Epithelial cell of prostate (primary cell): ENCODE results near the gene NKX1-1.
"Not testable (repeated sequence)": the region's sequence is repeated elsewhere in the genome, so short reads cannot be mapped to it uniquely, and the experiment has no call there.

Source experiments
- DNase-seq: peaks from one replicate; pipeline ENCODE4 v3.0.0-alpha.2; 2011; ENCODE audit warnings: low read depth, low spot score
- H3K27ac ChIP-seq: fragments of 450-650 bp; 2 replicates; pipeline ENCODE4 v1.5.1; 2017; ENCODE audit warnings: mild to moderate bottlenecking

The NKX1-1 gene

DNA sequence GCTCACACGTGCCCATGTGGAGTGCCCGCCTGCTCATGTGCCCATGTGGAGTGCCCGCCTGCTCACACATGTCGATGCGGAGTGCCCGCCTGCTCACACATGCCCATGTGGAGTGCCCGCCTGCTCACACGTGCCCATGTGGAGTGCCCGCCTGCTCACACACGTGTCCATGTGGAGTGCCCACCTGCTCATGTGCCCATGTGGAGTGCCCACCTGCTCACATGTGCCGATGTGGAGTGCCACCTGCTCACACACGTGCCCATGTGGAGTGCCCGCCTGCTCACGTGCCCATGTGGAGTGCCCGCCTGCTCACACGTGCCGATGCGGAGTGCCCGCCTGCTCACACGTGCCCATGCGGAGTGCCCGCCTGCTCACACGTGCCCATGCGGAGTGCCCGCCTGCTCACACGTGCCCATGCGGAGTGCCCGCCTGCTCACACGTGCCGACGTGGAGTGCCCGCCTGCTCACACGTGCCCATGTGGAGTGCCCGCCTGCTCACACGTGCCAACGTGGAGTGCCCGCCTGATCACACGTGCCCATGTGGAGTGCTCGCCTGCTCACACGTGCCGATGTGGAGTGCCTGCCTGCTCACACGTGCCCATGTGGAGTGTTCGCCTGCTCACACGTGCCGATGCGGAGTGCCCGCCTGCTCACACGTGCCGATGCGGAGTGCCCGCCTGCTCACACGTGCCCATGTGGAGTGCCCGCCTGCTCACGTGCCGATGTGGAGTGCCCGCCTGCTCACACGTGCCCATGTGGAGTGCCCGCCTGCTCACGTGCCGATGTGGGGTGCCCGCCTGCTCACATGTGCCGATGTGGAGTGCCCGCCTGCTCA, 11.5 kb downstream of the NKX1-1 start:
- not testable (repeated sequence) for H3K27ac ChIP-seq, DNase-seq

DNA sequence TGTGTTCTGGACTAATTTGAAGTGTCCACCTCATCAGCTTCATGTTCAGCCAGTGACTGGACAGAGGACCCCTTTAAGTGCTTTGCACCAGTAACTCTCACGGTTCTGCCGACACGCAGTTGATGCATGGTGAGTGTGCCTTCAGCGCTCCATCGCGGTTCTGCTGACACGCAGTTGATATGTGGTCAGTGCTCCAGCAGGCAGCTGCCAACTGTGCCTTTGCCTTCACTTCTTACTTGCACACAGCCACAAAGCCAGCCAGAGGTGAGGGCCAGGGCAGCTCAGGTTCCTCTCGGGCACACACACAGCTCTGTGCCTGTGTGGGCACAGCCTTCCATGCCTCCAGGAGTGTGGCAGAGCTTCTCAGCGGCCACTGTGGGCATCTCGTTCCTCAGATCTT, 12.4 kb downstream of the NKX1-1 start:
- H3K27ac ChIP-seq, result no peak overlapping the region
- DNase-seq, result no peak

DNA sequence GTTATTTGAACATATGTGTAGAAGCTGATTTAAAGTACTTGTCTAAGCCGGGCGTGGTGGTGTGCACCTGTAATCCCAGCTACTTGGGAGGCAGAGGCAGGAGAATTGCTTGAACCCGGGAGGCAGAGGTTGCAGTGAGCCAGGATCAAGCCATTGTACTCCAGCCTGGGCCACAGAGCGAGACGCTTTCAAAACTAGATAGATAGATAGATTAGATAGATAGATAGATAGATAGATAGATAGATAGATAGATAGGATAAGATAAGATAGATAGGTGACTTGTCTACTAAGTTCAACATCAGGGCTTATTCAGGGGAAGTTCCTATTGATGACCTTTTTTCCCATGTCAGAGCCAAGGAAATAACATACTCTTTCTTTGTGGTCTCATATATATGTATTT, 12.9 kb downstream of the NKX1-1 start:
- not testable (repeated sequence) for DNase-seq, H3K27ac ChIP-seq

GRCh38 chr4:1385373-1386340, 20.6 kb downstream of the NKX1-1 start:
- DNase-seq, result no peak
- H3K27ac ChIP-seq, result no peak overlapping the region

DNA sequence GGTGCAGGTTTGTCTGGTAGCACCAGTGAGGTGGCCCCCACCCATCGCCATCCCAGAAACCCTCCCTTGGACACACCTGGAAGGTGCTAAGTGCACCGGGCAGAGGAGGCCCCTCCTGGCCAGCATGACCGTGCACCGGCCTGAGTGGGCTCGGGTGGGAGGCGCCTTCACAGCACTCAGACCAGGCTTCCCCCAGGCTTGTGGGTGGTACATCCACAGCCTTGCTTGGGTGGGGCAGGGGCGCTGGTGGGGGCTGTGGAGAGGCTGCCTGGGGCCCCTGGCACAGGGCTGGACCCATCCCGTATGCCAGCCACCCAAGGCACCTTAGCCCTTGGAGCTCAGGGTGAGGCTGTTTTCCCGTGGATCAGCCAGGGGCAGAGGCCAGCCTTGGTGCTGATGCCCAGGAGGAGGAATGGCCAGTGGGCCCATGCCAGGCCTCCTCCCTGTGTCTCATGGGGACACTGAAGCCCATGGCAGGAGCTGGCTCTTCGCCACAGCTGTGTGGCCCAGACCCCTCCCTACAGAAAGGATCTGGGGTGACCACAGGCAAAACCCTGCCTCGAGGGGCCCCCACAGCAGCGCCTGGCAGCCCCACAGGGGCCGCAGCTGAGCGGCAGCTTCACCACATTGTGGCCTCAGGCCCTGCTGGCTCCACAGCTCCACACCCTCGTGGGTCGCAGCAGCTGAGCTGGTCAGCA, 21.4 kb downstream of the NKX1-1 start:
- no peak overlapping the region for H3K27ac ChIP-seq
- no peak for DNase-seq

DNA sequence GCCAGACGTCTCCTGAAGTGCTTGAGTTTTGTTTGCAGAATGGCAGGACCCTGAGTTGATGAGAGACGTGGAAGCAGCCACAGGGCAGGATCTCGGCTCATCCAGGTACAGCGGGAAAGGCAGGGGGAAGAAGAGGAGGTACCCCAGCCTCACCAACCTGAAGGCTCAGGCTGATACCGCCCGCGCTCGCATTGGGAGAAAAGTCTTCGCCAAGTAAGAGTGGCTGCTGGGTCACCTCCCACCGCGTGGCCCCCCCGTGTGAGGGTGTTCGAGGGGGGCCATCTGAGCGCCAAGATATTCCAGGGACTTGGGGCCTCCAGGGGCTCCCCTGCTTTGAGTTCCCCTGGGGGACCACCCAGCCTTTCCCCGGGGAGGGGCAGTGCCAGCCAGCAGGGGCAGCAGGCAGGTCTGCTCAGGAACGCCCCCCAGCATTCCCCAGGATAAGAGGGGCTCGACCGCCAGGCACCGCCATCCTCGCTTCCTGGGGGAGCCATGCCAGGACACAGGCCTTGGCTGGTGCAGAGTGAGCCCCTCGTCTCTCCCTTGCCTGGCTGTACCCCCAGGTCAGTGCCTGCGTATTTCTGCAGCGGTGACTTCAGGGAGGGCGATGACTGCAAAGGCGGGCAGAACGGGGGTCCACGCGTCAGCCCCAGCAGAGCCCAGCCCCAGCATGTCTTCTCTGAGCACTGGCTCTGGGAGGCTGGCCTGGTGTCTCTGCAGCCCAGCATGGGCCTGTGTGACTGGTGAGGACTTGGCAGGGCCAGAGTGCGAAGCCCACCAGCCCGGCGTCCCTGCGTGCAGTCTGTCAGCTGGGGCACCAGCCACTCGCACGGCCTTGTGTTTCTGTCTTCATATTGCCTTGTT, 22.3 kb downstream of the NKX1-1 start:
- DNase-seq, result no peak
- no peak overlapping the region for H3K27ac ChIP-seq

DNA sequence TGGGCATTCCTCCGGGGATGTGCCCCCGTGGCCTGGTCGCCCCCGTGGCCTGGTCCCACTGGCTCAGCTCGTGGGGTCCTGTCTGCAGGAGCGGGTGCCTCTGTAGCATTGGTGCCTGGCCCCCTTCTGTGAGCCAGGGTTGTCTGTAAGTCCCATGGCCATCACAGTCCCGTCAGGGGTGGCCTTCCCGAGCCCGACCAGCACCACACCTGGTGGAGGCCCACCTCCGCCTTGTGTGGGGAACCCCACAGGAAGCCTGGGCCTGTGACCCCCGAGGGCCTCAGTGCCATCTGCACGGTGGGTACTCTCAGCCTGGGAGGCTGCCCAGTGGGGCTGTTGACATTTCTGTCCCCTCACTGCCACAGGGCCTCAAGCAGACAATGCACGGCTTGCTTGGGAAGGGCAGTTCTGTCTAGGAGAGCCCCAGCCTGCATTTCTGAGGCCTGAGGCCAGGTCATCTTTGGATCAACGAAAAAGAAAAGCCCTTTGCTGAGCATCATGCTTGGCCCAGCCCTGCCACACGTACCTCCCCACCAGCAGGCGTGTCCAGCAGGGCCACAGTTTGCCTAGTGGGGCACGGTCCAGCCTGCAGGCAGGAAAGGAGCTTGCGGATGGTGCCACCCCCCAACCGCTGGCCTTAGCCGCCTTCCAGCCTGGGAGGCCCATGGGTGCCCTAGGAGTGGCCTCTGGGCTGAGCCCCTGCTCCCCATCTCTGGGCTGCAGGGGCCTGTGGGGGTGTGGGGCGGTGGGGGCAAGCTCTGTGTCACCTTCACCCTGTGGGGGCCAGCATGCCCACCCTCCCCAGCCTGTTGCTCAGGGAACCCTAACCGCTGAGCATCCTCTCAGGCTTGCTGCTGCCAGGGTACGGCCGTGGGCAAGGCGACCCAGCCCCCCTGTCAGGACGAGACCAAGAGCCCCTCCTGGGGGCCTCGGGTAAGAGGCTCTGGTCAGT, 23.2 kb downstream of the NKX1-1 start:
- DNase-seq, result no peak
- H3K27ac ChIP-seq, result no peak overlapping the region

GRCh38 chr4:1381944-1382541, 24.2 kb downstream of the NKX1-1 start:
- no peak overlapping the region for H3K27ac ChIP-seq
- DNase-seq, result no peak

GRCh38 chr4:1381181-1381621, 25.0 kb downstream of the NKX1-1 start:
- no peak for DNase-seq
- no peak overlapping the region for H3K27ac ChIP-seq

- DNase-seq, result no peak
- no peak overlapping the region for H3K27ac ChIP-seq
These were observed 25.7 kb downstream of the NKX1-1 start for GRCh38 chr4:1380368-1381151.

GRCh38 chr4:1379801-1380331, 26.4 kb downstream of the NKX1-1 start:
- no peak overlapping the region for H3K27ac ChIP-seq
- DNase-seq, result no peak

DNA sequence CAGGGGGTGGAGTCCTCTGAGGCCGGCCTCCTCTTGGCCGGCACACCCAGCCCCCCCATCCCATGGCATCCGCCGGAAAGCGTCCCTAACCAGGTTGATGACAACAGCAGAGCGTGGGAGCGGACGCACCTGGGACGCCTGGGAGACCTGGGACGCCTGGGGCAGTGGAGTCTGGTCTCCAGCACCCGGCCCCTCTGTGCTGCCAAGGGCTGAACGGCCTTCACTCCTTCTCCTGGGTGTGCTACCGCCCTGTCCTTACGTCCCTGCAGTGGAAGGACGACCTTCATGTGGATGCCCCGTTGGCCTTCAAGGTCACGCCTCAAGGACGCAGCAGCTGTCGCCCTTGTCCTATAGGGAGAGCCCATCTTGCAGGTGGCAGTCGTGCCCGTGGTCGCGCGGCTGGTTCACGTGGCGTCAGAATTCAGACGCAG, 26.9 kb downstream of the NKX1-1 start:
- H3K27ac ChIP-seq, result no peak overlapping the region
- no peak for DNase-seq

DNA sequence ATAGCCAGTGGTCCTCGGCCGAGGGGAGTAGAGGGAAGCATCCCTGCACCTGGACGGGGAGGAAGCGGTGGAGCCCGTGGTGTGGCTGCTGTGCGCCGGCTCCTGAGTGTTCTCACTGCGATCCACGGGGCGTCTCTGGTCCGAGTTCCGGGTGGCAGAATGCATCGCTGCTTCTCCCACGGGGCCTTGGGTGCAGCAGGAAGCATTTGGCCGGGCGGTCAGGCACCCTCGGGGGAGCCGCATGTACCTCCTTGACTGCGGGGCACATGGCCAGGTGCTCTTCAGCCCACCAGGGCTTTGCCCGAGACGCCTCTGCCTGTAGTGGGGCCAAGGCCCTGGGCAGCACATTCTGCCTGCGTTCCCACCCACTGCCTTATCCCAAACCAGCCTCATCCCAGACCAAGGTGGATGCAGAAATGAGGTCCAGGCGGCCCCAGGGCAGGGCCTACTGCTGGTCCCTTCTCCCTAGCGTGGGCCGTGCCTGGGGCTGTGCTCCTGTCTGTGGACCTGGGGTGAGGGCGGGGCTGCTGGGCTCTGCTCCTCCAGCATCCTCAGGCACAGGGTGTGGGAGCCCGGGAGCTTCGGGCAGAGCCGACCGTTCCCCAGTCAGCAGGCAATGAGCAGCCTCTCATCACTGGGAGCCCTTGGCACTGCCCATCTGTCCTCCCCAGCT, 27.5 kb downstream of the NKX1-1 start:
- no peak overlapping the region for H3K27ac ChIP-seq
- DNase-seq, result no peak

- no peak overlapping the region for H3K27ac ChIP-seq
- DNase-seq, result no peak
These were observed 28.5 kb downstream of the NKX1-1 start for GRCh38 chr4:1377606-1378261.

DNA sequence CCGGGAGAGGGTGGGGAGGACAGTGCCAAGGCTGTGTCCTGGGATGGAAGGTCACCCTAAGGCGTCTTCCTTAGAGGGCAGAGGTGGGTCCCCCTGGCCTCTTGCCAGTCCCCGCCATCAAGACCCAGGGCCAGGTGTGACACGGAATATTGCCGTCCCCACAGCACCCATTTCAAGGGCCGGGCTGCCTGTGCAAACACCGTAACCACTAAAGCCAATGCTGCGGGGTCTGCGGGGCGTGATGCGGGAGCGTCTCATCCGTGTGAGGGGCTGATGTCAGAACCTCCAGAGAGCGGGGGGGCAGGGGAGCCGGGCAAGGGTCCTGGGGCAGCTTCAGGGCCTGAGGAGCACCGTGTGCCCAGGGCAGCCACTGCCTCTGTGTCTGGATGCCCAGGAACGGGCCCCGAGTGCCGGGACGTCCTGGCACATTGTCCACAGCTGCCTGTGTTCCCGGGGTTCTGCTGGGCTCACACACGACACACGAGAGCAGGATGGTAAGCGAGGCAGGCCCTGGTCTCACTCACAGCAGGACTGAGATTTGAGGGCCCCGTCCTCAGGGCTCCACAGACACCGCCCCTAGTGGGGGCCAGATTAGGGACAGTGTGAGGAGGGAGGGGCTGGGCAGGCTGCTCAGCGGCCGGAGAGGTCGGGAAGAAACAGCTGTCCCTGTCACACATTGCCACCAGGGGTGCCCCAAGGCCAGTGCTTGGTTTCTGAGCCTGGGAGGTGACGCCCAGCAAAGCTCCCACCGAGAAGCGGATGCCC, 29.2 kb downstream of the NKX1-1 start:
- DNase-seq, result no peak
- no peak overlapping the region for H3K27ac ChIP-seq
